Fibroblast of upper back skin (primary cell): Measurements from ENCODE around the gene CHCT1.
"Not testable (repeated sequence)": the region's sequence is repeated elsewhere in the genome, so short reads cannot be mapped to it uniquely, and the experiment has no call there.

ENCODE experiments used
- DNase-seq: peaks from one replicate; pipeline ENCODE4 v3.0.0-alpha.2; 2013

Gene CHCT1

DNA sequence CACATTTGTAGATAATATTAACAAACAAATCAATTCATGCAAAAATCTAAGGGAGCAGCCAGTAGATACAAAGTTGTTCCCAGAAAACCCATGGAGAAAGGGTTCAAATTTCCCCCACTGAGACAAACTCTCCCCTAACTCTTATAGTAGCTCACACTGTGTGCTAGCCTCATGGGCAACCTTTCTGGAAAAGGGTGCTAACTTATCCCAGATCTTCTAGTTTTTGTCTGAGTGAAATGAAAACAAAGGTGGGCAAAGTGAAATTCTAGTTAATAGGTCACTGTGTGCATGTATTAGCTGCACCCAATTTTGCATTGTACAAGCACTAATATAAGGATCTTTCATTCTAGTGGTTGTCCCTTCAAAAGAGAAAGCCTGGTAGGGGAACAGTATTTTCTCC lies 20.5 kb upstream of the CHCT1 start:
- DNase-seq = no peak

DNA sequence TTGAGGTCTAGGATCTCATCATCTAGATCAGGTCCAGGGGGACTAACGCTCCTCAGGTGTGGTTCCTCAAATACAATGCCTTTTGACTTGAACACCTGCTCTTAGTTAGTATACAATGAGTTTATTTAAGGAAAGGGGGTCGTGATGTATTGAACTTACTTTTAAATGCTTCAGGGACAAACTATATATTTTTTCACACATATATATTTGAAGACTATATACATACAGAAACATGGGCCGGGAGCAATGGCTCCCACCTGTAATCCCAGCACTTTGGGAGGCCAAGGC lies 18.8 kb upstream of the CHCT1 start:
- DNase-seq = no peak

DNA sequence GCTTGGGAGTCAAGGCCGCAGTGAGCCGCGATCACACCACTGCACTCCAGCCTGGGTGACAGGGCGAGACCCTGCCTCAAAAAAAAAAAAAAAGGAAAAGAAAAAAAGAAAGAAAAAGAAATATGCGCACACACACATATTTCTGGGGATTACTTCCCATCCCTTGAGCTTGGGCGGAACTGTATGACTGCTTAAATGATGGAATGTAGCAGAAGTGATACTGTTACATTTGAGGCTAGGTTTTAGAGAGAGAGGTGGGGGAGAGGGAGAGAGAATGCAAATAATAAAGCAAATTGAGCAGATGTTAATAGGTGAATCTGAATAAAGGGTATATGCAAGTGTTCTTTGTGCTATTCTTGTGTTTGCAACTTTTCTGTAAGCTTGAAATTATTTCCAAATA lies 18.3 kb upstream of the CHCT1 start:
- no peak for DNase-seq

DNA sequence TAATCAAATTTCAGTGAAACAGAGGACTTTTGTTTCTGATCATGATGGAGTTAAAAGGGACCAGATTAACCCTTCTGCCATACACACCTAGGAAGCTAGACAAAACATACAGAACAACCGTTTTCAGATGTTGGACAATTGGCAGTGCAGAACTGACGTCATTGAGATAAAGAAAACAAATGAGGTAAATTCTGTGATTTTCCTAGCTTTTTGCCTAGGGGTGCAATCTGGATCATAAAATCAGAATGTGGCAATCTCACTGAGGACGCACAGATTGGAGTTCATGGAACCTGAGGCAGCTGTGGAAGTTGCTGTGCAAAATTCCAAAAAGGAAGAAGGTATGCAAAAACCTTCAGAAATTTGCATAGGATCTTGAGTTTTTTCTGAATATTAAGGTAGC lies 15.4 kb upstream of the CHCT1 start:
- no peak for DNase-seq

DNA sequence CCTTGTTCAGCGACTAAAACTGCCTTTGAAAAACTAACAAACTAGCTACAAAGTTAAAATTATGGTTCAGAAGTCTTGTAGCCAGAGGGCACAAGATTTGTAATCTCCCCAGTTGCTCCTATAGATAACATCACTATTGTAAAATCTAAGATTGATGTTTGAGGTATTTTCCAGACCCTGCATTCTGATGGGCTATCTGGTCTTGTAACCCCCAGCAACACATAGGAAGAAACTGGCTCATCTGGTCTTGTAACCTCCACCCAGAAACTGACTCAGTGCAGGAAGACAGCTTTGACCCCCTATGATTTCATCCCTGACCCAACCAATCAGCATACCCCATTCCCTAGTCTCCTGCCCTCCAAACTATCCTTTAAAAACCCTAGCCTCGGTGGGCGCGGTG lies 12.3 kb upstream of the CHCT1 start:
- DNase-seq = no peak

DNA sequence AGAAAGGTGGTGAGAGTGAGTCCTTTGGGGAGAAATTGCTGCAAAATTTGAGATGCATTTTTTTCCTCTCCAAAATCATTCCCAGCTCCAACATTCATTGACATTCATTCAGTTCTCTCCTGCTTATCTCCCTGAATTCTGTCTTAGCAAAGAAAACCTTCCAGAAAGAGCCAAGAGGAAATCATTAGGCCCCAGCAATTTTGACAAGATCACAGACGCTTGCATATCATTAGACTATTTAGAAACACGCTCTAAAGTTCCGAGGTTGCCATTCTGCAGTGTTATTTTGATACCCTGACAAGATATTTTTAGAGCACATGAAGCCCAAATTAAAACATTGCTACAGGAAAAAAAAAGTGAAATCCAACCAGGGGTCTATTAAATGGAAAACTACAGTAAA lies 9.6 kb upstream of the CHCT1 start:
- DNase-seq = no peak

DNA sequence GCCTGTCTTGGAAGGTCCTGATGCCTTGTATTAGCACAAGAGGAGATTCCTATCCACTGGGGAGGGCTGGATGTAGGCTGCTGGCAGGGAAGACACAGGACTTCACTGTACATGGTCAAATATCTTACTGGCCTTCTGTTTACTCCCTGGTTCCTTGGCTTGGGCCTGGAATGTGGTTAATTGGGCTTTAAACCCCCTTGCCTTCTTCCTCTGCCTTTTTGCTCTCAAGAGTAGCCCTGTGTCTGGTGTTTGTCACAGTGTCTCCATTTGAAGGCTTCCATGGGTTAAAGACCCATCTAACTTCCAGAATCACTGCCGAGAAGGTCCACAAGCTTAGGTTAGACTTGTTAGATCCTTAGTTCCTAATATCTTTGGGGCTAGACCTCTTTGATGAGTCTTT lies 7.1 kb upstream of the CHCT1 start:
- DNase-seq = no peak

DNA sequence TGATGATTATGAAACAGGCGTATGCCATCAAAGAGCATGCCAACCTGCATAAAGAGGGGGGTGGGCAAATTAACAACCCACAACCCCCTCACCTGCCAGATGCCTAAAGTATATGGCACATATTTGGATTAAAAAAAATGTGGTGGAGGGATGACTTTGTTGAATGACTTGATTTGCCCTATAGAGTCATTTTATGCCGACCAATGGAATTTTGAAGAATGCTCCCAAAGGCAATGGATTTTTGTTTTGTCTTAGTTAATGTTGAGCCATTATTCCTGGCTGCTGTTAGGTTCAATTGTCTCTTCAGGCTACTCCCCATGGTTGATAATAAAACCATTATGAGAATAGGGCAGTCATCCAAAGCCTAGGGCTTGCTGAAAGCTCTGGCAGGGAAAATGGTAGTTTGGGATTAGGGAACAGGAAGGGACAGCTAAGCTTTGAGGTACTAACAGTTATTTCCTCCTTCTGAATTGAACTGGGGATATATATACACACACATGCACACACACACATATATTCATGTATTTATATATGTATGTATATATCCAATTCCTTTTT lies 5.8 kb upstream of the CHCT1 start:
- peak; percentile 7 for DNase-seq

DNA sequence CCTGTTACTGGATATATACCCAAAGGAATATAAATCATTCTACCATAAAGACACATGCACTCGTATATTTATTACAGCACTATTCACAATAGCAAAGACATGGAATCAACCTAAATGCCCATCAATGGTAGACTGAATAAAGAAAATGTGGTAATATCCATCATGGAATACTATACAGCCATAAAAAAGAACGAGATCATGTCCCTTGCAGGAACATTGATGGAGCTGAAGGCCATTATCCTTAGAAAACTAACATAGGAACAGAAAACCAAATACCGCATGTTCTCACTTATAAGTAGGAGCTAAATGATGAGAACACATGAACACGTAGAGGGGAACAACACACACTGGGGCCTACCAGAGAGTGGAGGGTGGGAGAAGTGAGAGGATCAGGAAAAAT lies 3.3 kb upstream of the CHCT1 start:
- DNase-seq = not testable (repeated sequence)

DNA sequence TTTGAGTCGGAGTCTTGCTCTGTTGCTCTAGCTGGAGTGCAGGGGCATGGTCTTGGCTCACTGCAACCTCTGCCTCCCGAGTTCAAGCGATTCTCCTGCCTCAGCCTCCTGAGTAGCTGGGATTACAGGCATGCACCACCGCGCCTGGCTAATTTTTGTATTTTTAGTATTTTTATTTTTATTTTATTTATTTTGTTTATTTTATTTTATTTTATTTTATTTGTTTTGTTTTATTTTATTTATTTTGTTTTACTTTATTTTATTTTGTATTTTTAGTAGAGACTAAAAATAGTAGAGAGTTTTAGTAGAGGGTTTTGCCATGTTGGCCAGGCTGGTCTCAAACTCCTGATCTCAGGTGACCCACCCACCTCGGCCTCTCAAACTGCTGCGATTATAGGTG lies 2.4 kb upstream of the CHCT1 start:
- DNase-seq = not testable (repeated sequence)

DNA sequence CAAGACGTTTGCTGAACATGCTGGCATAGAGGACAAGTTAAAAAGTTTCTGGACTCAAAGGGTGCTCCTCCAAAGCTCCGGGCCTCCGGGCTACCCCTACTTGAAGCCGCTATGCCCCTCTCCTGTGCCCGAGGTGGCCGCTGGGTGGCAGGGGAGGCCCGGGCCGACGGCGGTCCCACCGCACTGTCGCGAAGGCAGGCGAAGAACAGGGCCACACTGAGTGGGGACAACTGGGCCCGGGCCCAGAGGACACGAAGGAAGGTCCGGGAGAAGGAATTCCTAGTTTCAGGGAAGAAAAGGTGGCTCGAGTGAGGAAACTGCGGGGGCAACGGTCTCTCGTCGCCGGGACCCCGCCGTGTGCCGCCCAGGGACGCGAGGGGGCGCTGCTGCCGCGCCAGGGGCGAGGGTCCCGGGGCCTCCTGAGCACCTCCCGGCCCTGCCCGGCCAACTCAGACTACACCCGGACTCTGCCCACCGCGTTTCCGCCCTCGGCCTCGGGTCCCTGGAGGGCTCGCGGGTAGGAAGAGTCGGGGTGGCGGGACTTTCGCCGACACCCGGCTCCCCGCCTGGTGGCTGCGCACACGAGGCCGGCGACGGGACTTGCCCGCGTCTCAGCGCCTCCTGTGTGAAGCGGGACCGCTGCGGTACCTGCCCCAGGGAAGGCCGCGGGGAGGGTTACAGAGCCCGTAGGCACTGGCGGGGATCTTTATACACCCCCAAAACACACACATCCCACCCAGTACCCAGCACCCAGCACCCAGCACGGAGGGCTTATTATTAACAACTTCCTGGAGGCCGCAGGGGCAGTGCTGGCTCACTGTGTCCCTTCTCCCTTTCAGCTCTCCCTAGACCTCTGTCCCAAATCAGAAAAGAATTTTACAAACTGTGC lies 772 bp upstream of the CHCT1 start:
- peak; percentile 57 for DNase-seq

DNA sequence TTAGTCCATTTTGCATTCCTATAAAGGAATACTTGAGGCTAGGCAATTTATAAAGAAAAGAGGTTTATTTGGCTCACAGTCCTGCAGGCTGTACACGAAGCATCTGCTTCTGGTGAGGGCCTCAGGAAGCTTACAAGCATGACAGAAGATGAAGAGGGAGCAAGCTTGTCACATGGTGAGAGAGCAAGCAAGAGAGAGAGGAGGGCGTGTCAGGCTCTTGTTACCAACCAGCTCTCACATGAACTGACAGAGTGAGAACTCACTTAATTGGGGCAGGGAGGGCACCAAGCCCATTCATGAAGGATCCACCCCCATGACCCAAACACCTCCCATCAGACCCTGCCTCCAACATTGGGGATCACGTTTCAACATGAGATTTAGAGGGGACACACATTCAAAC lies 1.6 kb downstream of the CHCT1 start:
- no peak for DNase-seq

DNA sequence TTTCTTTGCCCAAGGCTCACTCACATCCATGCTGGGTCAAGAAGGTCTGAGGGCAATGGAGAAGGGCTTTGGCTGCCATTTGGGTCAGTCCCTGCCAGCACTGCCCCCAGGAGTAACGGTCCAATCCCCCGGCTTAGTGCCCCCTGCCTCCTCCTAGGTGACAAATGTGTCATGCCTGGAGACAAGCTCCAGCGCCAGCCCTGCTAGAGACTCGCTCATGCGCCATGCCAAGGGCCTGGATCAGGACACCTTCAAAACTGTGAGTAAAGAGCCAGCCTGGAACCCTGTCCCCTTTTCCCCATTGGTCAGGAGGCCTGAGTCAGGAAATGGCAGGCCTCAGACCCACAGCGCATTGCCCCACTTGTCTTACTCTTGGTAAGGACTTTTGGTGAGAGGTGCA lies 3.3 kb downstream of the CHCT1 start:
- no peak for DNase-seq

DNA sequence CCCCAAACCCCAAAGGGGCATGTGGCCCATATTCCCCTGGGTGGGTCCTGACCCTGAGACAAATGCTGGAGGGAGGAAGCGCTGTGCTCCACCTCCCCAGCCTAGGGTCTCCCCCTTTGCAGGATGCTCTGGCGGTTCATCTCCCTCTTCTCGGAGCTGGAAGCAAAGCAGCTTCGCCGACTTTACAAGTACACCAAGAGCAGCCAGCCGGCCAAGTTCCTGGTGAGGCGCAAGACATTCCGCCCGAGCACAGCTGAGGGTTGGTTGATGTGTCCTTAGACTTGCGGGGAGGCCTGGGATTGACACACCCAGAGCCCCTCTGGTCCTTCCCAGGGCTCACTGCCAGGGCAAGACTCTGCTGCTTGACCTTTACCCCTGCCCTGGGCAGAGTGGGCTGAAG lies 4.3 kb downstream of the CHCT1 start:
- DNase-seq = no peak

DNA sequence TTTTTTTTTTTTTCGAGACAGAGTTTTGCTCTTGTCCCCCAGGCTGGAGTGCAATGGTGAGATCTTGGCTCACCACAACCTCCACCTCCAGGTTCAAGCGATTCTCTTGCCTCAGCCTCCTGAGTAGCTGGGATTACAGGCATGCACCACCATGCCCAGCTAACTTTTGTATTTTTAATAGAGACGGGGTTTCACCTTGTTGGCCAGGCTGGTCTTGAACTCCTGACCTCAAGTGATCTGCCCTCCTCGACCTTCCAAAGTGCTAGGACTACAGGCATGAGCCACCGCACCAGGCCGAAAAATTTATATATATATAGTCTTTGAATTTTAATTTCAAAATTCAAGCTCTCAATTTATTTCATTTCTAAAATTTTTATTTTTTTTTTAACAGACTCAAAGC lies 6.2 kb downstream of the CHCT1 start:
- DNase-seq = not testable (repeated sequence)

DNA sequence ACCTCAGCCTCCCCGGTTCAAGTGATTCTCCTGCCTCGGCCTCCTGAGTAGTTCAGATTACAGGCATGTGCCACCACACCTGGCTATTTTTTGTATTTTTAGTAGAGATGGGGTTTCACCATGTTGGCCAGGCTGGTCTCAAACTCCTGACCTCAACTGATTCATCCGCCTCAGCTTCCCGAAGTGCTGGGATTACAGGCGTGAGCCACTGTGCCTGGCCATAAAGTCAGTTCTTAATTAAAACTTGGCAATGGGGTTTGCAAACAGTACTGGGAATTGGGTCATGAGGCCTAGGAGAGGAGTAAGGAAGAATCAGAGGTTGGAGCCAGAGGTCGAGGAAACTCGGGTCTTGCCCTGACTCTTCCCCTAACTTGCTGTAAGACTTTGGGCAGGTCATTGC lies 8.3 kb downstream of the CHCT1 start:
- not testable (repeated sequence) for DNase-seq

DNA sequence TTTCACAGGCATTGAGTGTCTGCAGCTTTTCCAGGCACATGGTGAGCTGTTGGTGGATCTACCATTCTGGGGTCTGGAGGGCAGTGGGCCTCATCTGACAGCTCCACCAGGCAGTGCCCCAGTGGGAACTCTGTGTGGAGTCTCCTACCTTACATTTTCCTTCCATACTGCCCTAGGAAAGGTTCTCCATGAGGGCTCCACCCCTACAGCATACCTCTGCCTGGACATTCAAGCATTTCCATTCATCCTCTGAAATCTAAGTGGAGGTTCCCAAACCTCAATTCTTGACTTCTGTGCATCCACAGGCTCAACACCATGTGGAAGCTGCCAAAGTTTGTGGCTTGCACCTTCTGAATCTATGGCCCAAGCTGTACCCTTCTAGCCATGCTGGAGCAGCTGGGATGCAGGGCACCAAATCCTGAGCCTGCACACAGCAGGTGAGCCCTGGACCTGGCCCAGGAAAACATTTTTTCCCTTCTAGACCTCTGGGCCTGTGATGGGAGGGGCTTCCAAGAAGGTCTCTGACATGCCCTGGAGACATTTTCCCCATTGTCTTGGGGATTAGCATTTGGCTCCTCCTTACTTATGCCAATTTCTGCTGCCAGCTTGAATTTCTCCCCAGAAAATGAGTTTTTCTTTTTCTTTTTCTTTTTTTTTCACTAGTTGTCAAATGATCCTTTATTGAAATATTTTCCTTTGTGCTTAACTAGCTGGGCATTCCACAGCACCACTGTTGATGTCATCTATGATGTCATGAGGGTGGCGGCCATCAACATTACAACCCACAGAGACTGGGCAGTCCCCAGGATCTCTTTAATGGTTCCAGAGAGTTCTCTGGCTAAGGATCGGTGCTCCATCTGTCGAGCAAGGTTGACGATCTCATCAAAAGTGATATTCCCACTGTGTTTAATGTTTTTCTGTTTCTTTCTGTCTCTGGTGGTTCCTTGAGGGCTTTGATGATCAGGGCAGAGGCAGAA lies 11.0 kb downstream of the CHCT1 start:
- not testable (repeated sequence) for DNase-seq

DNA sequence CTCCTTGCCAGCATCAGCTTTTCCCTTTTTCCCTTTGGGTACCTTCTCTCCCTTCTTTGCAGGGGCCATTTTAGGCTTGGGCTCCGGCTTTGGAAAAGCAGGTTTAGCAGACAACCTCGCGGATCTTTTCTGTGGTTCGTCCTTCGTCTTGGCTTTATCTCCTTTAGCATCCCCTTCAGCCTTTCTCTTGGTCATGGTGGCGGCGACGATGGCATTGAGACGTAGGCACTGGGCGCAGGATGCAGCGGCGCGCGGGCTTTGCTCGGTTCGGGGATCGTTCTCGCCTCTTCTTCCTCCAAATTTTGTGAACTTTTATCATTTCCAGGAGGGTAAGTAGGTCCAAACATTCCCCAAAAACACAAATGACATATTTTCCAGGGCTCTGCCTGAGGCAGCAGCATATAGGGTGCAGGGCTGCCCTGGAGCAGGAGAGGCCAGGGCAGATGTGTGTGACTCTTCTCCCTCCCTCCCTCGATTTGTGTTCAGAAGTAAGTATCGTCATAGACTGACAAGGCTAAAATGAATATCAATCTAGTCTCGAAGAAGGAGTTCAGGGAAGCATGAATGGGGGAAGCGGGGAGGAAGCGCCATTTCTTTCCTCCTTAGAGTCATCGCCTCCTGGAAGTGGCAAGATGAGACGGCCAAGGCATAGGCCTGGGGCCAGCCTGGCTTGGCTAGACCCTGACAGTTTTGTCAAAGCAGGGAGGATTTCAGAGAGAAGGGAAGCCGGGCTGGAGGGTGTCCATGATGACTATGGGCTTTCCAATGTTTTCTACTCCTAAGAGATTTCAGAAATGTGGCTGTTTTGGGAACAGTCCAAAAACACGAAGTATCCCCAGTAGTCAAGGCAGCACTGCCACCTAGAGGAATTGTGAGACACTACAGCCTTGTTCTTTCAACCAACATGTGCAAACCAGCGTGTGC lies 13.2 kb downstream of the CHCT1 start:
- DNase-seq = peak; percentile 94

DNA sequence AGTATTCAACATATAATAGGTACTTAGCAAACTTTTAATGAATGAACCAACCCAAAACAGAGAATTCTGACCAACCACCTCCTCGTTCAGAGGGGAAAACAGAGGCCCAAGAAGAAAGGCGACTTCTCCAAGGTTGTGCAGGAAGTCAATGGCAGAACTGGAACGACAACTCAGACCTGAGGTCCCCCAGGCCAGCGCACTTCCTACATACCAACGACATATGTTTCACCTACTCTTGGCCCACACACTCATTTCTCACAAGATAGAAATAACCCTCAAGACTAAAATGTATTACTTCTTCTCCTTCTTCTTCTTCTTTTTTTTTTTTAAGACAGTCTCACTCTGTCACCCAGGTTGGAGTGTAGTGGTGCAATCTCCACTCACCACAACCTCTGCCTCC lies 14.4 kb downstream of the CHCT1 start:
- DNase-seq = no peak

DNA sequence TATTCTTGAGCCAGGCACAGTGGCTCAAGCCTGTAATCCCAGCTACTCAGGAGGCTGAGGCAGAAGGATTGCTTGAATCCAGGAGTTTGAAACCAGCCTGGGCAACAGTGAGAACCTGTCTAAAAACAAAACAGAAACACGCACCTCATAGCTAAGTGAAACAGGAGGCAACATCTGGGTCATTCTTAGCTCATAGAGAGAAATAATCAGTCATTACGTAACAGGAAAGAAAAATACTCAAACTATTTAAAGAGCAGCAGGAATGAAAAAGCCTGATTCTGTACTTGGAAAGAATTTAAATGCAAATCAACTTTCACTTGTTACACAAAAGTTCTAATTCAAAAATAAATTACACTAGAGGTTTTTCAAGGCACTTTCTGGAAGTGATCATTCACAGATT lies 17.2 kb downstream of the CHCT1 start:
- DNase-seq = peak; percentile 31

DNA sequence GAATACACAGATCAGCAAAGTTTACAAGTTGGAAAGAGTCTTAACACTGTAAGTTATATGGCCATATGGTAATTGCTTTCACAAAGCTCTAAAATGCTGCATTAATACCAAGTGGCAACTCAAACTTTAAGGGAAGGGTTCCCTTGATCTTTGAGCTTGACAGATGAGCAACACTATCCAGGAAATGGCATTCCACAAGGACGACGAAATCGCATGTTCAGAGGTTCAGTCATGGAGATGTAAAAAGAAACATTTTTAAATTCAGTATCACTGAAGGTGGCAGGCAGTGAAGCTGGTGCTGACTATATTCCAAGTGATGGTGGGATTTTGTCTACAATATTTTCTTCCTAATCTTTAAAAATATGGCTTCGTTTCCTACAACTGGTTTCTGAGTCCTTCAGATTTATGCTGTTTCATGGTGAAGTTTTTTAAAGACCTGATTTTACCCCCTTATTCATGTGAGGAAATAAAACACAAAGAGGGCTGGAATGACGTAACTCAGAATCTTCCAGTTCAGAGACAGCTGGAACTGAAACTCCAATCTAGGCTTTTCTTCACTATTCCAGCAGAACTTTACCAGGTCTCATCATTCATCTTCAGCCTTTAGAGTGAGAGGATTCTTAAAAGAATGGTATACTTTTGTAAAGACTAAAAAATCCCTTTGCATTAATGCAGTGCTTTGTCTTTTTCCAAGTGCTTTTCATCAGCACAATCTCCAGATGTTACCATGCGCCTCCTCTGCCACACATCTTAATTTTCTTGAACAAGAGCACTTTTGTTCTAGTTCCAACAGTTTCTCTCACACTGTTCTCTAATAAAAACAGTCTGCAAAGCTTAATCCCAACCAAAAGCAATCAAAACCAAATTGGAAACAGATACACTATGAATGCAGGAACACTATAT lies 20.2 kb downstream of the CHCT1 start:
- DNase-seq = peak; percentile 66

DNA sequence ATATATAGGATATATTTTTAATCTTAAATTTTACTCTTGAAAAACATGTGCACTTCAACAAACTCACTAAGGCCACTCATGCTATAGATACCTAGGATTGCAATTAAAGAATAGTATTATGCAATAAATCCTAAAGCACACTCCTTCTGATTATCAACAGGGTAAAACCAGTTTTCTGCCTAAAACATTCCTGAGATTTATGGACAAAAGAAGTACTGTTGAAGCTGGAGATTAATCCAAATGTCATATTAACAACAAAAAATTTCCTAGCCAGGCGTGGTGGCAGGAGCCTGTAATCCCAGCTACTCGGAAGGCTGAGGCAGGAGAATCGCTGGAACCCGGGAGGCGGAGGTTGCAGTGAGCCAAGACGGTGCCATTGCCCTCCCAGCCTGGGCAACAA lies 21.4 kb downstream of the CHCT1 start:
- no peak for DNase-seq
